ENCODE results near the gene FBXL7.

DNA sequence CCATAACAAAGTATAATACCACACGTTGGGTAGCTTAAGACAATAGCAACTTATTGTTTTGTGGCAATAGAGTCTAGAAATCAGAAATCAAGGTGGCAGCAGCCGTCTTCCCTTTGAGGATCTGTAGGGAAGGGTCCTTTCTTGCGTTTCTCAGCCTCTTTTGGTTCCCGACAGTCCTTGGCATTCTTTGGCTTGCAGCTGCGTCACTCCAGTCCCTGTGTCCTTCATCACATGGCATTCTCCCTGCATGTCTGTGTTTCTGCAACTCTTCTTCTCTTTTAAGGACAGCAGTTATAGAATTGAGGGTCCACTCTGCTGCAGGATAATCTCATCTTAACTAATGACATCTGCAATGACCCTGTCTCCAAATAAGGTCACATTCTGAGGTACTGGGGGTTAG, 140.1 kb downstream of the FBXL7 start:
- TF ChIP-seq POLR2A (IDR thresholded peaks at IDR 0.05), result no peak
- TF ChIP-seq, protein P1, sequence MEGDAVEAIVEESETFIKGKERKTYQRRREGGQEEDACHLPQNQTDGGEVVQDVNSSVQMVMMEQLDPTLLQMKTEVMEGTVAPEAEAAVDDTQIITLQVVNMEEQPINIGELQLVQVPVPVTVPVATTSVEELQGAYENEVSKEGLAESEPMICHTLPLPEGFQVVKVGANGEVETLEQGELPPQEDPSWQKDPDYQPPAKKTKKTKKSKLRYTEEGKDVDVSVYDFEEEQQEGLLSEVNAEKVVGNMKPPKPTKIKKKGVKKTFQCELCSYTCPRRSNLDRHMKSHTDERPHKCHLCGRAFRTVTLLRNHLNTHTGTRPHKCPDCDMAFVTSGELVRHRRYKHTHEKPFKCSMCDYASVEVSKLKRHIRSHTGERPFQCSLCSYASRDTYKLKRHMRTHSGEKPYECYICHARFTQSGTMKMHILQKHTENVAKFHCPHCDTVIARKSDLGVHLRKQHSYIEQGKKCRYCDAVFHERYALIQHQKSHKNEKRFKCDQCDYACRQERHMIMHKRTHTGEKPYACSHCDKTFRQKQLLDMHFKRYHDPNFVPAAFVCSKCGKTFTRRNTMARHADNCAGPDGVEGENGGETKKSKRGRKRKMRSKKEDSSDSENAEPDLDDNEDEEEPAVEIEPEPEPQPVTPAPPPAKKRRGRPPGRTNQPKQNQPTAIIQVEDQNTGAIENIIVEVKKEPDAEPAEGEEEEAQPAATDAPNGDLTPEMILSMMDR (IDR thresholded peaks at IDR 0.05), result no peak

Measured in lower leg skin (tissue), 3 donors.